PC-9 (cell line): Measurements from ENCODE around the gene SSX4B.
"Not testable (repeated sequence)": the region's sequence is repeated elsewhere in the genome, so short reads cannot be mapped to it uniquely, and the experiment has no call there.

Experiments used
- CTCF ChIP-seq: fragments of 200-600 bp; sonication (generic); conservative IDR thresholded peaks from 2 replicates; pipeline ENCODE4 v1.6.1; 2017; ENCODE audit warnings: mixed run types, antibody characterized with exemption, mild to moderate bottlenecking, moderate library complexity
- EZH2 ChIP-seq: fragments of 200-600 bp; sonication (generic); IDR thresholded peaks from 2 replicates; pipeline ENCODE4 v1.8.0; 2017; ENCODE audit warnings: antibody characterized with exemption, low read depth

GRCh38 chrX:48383239-48383638 lies 28.5 kb downstream of the SSX4B start, which contains the start of gene SSX4:
- TF ChIP-seq CTCF, EZH2: not testable (repeated sequence)
